ENCODE results near the gene GPX4.
"Not testable (repeated sequence)": the region's sequence is repeated elsewhere in the genome, so short reads cannot be mapped to it uniquely, and the experiment has no call there.

Gene GPX4

DNA sequence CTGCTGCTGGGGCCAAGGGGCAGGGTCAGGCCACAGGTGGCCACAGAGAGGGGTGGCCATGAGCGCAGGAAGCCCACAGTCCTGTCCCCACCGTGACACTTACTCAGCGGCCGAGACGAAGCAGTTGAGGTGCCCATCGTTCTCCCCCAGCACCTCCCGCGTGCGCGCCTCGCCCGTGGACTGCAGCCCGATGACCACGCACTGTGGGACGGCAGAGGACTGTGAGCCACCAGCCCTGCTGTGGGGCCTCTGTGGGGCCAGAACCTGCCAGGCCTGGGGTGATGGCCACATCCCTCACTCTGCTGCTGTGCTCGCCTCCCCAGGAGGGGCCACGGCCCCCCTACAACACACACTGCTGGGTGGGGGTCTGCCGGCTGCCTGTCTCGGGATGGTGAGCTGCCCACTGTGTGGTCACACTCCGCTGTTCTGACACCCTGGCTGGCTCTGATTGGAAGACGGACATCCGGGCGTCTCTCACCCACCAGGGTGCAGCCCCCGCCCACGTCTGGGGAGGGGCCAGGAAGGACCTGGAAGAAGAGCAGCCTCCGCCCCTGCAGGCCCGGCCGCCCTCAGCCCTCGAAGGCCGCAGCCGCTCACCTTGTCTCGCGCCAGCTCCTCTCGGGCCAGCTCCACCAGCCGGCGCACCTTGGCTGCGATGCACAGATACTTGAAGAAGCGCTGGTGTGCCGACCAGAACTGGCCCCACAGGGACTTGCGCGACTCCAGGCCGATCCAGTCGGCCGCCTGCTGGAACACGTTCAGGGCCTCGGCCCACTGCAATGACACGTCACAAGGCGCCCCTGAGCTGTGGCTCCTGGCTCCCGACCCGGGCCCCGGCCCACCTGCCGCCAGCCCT is 13.2 kb downstream of the GPX4 start:
- no peak for DNase-seq

DNA sequence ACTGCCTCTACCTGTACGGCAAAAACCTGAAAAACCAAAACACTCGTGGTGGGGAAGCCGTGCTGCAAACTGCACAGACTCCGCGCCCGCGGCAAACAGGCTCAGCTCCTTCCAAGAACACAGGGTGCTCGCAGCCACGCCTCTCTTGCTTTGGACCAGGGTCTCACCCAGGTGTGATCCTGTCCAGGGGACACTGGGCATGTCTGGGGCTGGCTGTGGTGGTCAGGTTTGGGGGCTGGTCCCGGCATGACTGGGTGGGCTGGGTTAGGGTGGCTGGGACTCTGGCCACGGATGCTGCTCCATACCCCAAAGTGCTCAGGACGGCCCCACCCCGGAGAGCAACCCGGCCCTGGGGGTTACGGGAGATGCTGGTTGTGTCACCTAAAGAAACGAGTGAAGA is 13.9 kb downstream of the GPX4 start:
- DNase-seq: no peak

- no peak for DNase-seq
These were observed 15.2 kb downstream of the GPX4 start for GRCh38 chr19:1118999-1119398.

- no peak for DNase-seq
These were observed 15.9 kb downstream of the GPX4 start for GRCh38 chr19:1119475-1120217.

GRCh38 chr19:1121395-1121794 is 17.6 kb downstream of the GPX4 start:
- no peak for DNase-seq

- no peak for DNase-seq
These were observed 18.5 kb downstream of the GPX4 start for GRCh38 chr19:1122021-1122971.

- DNase-seq: no peak
These were observed 19.2 kb downstream of the GPX4 start for GRCh38 chr19:1122972-1123363.

DNA sequence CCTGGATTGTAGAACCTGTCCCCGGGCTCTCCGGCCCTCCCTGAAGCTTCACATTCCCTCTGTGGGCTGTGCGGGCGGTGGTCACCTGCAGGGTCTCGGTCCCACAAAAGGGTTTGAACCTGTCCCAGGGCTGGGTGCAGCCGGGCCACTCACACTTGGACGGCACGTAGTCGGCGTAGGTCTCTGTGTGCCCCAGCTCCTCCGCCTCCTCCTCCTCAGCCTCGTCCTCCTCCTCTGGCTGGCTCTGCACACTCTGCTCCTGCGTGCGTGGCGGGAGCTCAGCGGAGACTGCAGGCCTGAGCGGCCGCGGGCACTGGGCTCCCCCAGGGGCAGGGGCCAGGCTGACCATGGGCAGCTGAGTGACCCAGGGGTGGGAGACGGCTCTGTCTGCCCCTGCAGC is 19.6 kb downstream of the GPX4 start:
- no peak for DNase-seq

- no peak for DNase-seq
These were observed 20.3 kb downstream of the GPX4 start for GRCh38 chr19:1123885-1124677.

GRCh38 chr19:1125601-1126467 is 22.0 kb downstream of the GPX4 start:
- no peak for DNase-seq

- DNase-seq: no peak
These were observed 23.4 kb downstream of the GPX4 start for GRCh38 chr19:1126984-1127760.

DNA sequence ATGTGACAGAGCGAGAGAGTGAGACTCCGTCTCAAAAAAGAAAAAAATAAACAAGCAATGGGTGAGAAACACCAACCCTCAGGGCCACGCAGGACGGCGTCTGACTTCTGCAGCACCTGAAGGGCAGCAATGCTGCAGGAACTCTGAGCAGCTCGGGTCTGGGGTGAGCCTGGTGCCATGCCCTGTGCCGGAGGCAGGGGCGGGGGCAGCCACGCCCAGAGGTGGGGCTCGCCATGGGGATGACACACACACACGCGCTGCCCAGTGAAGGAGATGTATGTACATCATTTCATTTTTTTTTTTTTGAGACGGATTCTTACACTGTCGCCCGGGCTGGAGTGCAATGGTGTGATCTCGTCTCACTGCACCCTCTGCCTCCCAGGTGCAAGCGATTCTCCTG is 24.3 kb downstream of the GPX4 start:
- DNase-seq: no peak

DNA sequence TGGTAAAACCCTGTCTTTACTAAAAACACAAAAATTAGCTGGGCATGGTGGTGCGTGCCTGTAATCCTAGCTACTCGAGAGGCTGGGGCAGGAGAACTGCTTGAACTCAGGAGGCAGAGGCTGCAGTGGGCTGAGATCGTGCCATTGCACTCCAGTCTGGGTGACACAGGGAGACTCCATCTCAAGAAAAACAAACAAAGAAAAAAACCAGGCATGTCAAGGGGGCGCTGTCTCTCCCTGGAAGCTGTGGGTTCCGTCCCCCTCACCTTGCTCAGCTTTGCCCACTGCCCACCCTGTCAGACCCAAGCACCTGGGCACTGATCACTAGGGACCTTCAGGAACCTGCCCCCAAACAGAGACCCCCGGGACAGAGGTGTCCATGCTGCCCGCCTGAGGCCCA is 25.3 kb downstream of the GPX4 start:
- DNase-seq: not testable (repeated sequence)

GRCh38 chr19:1129535-1129934 is 25.7 kb downstream of the GPX4 start:
- no peak for DNase-seq

GRCh38 chr19:1130771-1131717 is 27.2 kb downstream of the GPX4 start:
- DNase-seq: no peak

- no peak for DNase-seq
These were observed 28.1 kb downstream of the GPX4 start for GRCh38 chr19:1131718-1132551.

DNA sequence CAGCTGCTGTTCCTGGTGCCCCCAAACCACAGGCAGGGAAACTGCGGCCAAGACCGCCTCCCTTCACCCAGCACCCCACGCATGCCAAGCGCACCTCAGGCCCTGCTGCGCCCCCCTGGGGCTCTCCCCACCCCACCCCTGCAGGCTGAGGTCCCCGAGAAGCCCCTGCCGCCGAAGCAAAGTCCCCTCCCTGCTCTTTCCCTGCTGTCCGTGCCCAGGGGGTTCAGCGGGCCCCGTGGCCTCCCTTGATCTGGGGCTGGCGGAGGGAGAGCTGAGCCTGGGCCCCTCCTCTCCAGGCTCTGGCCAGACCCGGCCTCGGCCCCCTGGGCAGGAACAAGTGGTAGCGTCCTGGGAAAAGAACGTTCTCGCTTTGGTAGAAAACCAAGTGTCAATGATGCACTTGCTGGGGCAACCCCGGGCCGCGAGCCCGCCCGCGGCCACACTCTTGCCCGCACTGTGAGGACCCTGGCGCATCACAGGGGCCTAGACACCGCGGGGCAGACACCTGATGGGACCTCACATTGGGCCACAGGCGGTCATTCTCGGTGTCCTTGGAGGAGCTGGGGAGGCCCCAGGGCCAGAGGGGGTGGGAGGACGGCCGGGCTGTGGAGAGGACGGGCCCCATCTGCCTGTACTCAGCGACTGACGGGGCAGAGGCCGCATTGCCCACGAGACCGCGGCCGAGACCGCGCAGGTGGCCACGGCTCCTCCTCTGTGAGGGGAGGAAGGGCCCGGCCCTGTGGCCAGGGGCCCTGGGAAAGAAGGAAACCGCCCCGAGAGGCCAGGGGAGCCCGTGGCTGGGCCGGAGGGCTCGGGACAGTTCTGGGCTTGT is 29.0 kb downstream of the GPX4 start:
- DNase-seq: no peak
